Measurements from ENCODE around the gene EMCN. TPM values are rescaled to one million over a fixed set of nuclear protein-coding genes. Genes with fewer than 3 reads are reported as not detected.

The EMCN gene
- total and polyA plus RNA-seq, 9 of the 15 experiments (the other 6 are each of a cell fraction or from before 2014, with no cell fraction given): not detected

DNA sequence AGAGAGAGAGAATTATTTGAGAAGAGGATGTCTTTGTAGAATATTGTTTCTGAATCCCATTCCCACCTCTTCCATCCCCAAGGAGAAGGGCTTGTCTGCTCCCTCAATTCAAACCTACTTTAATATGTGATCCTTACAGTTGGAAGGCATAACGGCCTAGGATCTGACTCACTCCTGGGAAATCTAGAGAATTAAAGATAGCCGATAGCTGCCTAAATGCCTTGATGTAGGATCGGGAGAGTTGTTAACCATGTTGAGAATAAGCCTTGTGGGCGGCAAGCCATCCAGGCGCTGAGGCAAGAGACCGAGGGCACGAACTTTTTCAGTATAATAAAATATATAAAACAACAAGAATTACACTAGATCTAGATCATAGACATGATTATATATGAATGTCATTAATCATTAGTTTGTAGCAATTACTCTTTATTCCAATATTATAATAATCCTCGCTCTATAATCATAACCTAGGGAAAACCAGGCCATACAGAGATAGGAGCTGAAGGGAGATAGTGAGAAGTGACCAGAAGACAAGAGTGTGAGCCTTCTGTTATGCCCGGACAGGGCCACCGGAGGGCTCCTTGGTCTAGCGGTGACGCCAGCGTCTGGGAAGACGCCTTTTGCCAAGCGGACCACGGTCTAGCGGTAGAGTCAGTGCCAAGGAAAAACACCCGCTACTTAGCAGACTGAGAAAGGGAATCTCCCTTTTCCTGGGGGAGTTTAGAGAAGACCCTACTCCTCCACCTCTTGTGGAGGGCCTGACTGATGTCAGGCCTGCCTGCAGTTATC is 13.5 kb downstream of the EMCN start:
- Histone ChIP-seq H3K9ac (ENCODE audit: insufficient read depth in 1 of 2, low read depth in 2 of 2, low read length in 2 of 2) (no peak overlapping the region), H3K4me1 (replicated peaks in 1 of 2; ENCODE audit: control insufficient read depth in 2 of 2, insufficient read depth in 2 of 2, low read length in 2 of 2) (no peaks in the 10 kb centered on the region), H3K4me3 (no peak overlapping the region), H3K9me1 (ENCODE audit: control insufficient read depth, insufficient read depth, low read length) (no peaks in the 10 kb centered on the region), H3K9me3 (replicated peaks; ENCODE audit: control insufficient read depth, insufficient read depth, low read depth, low read length) (no peaks in the 10 kb centered on the region), H3K4me2 (ENCODE audit: insufficient read depth, low read length) (no peak overlapping the region), H3K79me2 (ENCODE audit: control insufficient read depth, insufficient read depth, low read length) (no peaks in the 10 kb centered on the region), H3K27ac (ENCODE audit: extremely low read depth, low read depth, low read length) (no peak overlapping the region), H3K27me3 (ENCODE audit: control insufficient read depth in 2 of 2, insufficient read depth in 2 of 2, low read length in 2 of 2) (no peaks in the 10 kb centered on the region), H4K20me1 (replicated peaks; ENCODE audit: control insufficient read depth, insufficient read depth, low read length) (no peaks in the 10 kb centered on the region), H3K36me3 (ENCODE audit: control insufficient read depth, insufficient read depth, low read length) (no peaks in the 10 kb centered on the region), H2AFZ (ENCODE audit: low read depth, low read length) (no peak overlapping the region)
- in situ Hi-C loops (cut with MboI): no loop called here
- TF ChIP-seq PHF20 (IDR thresholded peaks at IDR 0.05; ENCODE audit: partially characterized antibody) (no peak), POLR3G (IDR thresholded peaks at IDR 0.05; ENCODE audit: extremely low read depth, insufficient read length, insufficient replicate concordance) (no peak), MLLT1 (IDR thresholded peaks at IDR 0.05) (no peak), ZNF318 (IDR thresholded peaks at IDR 0.05; ENCODE audit: borderline replicate concordance in 1 of 2, low read depth in 1 of 2) (no peak), TEAD2 (tag; IDR thresholded peaks at IDR 0.05) (no peak), THRAP3 (IDR thresholded peaks at IDR 0.05; ENCODE audit: borderline replicate concordance) (no peak)
- 1% methylated on average over 18 of the region's 18 CpGs for WGBS (ENCODE audit: insufficient coverage, low coverage, missing lambda C conversion rate)
- intact Hi-C loops (cut with micrococcal nuclease): no loop called here
- CTCF ChIA-PET (ENCODE audit: low intra/inter-chr PET ratio): no interaction called here
- POLR2A ChIA-PET: no interaction called here
- ATAC-seq: no peak
- DNase-seq (ENCODE audit: extremely low read depth in 1 of 4, low spot score in 3 of 4): no peak
- no peak for FAIRE-seq
- no TSS peak for BruUV-seq (replicated peaks)

All from K562 (cell line).